Glutamatergic neuron (in vitro differentiated cells): ENCODE results near the gene PRKCE. TPM values are rescaled to one million over a fixed set of nuclear protein-coding genes. Genes with fewer than 3 reads are reported as not detected.

ENCODE experiments used
- DNase-seq: peaks from one replicate; pipeline ENCODE4 v3.0.0; 2022
- H3K27ac Mint-ChIP-seq: one replicate; pipeline ENCODE4 v1.8.0; 2020; ENCODE audit warnings: mild to moderate bottlenecking, mixed read lengths, inconsistent platforms; ENCODE audit not compliant: unreplicated experiment
- H3K27me3 Mint-ChIP-seq: one replicate; pipeline ENCODE4 v1.8.0; 2020; ENCODE audit warnings: mild to moderate bottlenecking, moderate library complexity, mixed read lengths, inconsistent platforms; ENCODE audit not compliant: unreplicated experiment
- H3K36me3 Mint-ChIP-seq: one replicate; pipeline ENCODE4 v1.8.0; 2020; ENCODE audit warnings: mild to moderate bottlenecking, mixed read lengths, inconsistent platforms; ENCODE audit not compliant: unreplicated experiment
- H3K4me1 Mint-ChIP-seq: one replicate; pipeline ENCODE4 v1.8.0; 2020; ENCODE audit warnings: mild to moderate bottlenecking, low read depth, mixed read lengths, inconsistent platforms; ENCODE audit not compliant: unreplicated experiment
- H3K4me3 Mint-ChIP-seq: one replicate; pipeline ENCODE4 v1.8.0; 2020; ENCODE audit warnings: mild to moderate bottlenecking, mixed read lengths, inconsistent platforms; ENCODE audit not compliant: unreplicated experiment
- H3K9me3 Mint-ChIP-seq: one replicate; pipeline ENCODE4 v1.8.0; 2020; ENCODE audit warnings: mild to moderate bottlenecking, moderate library complexity, mixed read lengths, inconsistent platforms; ENCODE audit not compliant: unreplicated experiment
- CTCF ChIP-seq: fragments of 200-600 bp; sonication (generic); IDR thresholded peaks from one replicate; pipeline ENCODE4 v1.5.0; 2021; ENCODE audit not compliant: partially characterized antibody, unreplicated experiment
- total RNA-seq: library from RNA; stranded (reverse); fragmentation: NEBNext Ultra II Directional; extraction: Animal tissue kit (Norgen Biotek cat#: 25700); gene quantifications from one replicate; pipeline ENCODE4 v1.2.1, GENCODE V29; 2021; ENCODE audit not compliant: unreplicated experiment

The PRKCE gene
- total RNA-seq, 1 donor from 2014 or later, result 74.8 TPM

DNA sequence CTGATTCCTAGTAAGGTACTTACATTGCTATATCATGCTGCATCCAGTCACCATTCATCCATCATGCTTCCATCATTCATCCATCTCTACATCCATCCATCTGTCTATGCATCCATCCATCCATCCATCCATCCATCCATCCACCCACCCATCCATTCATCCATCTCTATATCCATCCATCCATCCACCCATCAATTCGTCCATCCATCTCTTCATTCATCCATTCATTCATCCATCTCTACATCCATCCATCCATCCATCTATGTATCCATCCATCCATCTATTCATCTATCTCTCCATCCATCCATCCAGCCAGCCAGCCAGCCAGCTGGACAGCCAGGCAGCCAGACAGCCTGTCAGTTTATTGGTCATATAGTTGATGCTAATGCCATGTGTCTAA, 20.7 kb downstream of the PRKCE start:
- Mint-ChIP-seq H3K27ac (no peak overlapping the region), H3K4me1 (peaks cover 33% of the 10 kb centered on the region), H3K9me3 (peaks cover 1% of the 10 kb centered on the region), H3K36me3 (peaks cover 5% of the 10 kb centered on the region), H3K27me3 (peaks cover 3% of the 10 kb centered on the region), H3K4me3 (peak overlapping the region; percentile 1)
- no peak for DNase-seq
- no peak for TF ChIP-seq CTCF

DNA sequence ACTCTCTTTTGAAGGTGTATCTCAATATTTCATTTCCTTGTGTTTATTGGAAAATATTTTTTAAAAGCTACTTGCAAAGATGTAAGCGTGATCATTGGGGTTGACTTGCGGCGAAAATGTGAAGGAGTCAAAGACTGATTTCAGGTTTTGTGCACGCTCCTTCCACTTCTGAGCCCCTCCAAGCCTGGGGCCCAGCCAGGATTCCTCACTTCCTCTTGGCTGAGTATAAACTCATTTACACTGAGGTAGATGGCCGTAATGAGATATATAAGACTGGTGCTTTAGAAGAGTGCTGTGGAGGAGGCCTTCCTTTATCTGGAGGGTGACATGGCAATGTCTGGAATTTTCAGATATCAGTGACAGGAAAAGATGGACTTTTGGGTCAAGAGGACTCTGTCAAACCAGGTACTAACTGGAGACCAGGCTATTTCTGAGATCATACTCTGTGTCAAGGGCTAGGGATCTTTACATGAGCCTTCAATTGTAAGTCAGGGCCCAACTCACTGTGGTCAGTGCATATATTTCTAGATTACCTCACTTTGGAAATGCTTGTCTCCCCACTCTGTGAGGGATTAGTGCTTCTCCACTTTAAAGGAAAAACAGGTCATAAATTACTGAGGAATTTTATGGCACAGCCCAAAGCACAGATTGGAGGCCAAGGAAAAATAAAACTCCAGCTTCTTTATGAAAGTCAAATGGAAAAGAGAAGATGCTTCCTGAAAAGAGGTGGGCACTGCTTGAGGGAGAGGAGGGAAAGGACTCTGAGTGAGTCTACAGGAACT, 22.8 kb downstream of the PRKCE start:
- Mint-ChIP-seq H3K27ac (peak overlapping the region; percentile 45), H3K36me3 (peaks cover 5% of the 10 kb centered on the region), H3K9me3 (peaks cover 1% of the 10 kb centered on the region), H3K4me1 (peaks cover 35% of the 10 kb centered on the region), H3K4me3 (no peak overlapping the region), H3K27me3 (peaks cover 3% of the 10 kb centered on the region)
- DNase-seq, result no peak
- no peak for TF ChIP-seq CTCF

DNA sequence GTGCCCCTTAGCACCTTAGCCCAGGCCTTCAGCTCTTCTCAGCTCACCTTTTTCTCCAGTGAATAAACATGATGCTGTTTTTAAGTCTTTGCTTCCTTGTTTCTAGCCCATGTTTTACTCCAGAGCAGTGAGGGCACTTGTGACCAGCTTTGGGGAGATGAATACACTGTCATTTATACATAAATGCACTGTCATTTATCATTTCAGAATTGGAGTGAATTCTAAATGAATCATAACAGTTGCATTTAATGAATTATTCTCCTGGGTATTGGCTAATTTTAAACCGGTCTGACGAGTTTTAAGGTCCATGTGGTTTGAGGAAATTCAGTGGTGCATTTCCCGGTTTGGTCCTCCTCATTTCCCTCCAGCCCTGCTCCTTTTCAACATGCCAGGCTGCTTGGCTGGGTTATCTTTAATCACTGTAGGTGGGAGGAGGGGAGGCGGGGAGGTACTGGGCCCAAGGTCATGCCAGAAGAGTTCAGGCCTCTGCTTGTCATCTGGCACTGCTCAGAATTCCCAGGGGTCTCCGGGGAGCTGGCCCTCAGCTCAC, 23.9 kb downstream of the PRKCE start:
- peaks cover 1% of the 10 kb centered on the region for H3K9me3 Mint-ChIP-seq
- H3K27ac Mint-ChIP-seq, result peak overlapping the region; percentile 45

GRCh38 chr2:45676088-45676487, 24.6 kb downstream of the PRKCE start:
- no peak for TF ChIP-seq CTCF
- Mint-ChIP-seq H3K27me3 (peaks cover 3% of the 10 kb centered on the region), H3K4me3 (no peak overlapping the region), H3K9me3 (peaks cover 1% of the 10 kb centered on the region), H3K27ac (peak overlapping the region; percentile 31), H3K4me1 (peaks cover 32% of the 10 kb centered on the region), H3K36me3 (peaks cover 5% of the 10 kb centered on the region)
- no peak for DNase-seq

More for the DNA sequence above, 23.9 kb downstream of the PRKCE start:
- Mint-ChIP-seq H3K4me3 (peak overlapping the region; percentile 72), H3K27me3 (peaks cover 3% of the 10 kb centered on the region), H3K36me3 (peaks cover 5% of the 10 kb centered on the region), H3K4me1 (peaks cover 34% of the 10 kb centered on the region)
- no peak for TF ChIP-seq CTCF
- DNase-seq, result peak; percentile 45

GRCh38 chr2:45678791-45679348, 27.4 kb downstream of the PRKCE start:
- Mint-ChIP-seq H3K4me3 (no peak overlapping the region), H3K9me3 (no peaks in the 10 kb centered on the region), H3K27me3 (no peaks in the 10 kb centered on the region), H3K4me1 (peaks cover 44% of the 10 kb centered on the region), H3K27ac (no peak overlapping the region), H3K36me3 (no peaks in the 10 kb centered on the region)
- no peak for TF ChIP-seq CTCF
- DNase-seq, result no peak
